Tibial artery (tissue), 4 donors: Measurements from ENCODE around the gene VSNL1.

Experiments
- DNase-seq, 2 donors: peaks; one replicate each; pipeline ENCODE4 v3.0.0-alpha.2; 2019
- H3K27ac ChIP-seq, 2 donors: fragments of 200-600 bp; sonication (generic) in 1 of 2; 1 replicate in 1 of 2; 2 replicates in 1 of 2; pipeline ENCODE4 v1.5.1; 2018 to 2019; ENCODE audit warnings: mild to moderate bottlenecking in 1 of 2
- H3K27me3 ChIP-seq, 2 donors: fragments of 200-600 bp; sonication (generic) in 1 of 2; one replicate each; pipeline versions ENCODE4 v1.5.1 to v1.6.0; 2016 to 2019
- H3K36me3 ChIP-seq, 3 donors: fragments of 200-600 bp; sonication (generic) in 2 of 3; one replicate each; pipeline ENCODE4 v1.5.1; 2016 to 2019; ENCODE audit warnings: mild to moderate bottlenecking in 2 of 3
- H3K4me1 ChIP-seq, 4 donors: fragments of 200-600 bp; sonication (generic) in 2 of 4; 1 replicate in 3 of 4; 2 replicates in 1 of 4; pipeline ENCODE4 v1.5.1; 2016 to 2019
- H3K4me3 ChIP-seq, 2 donors: fragments of 200-600 bp; sonication (generic) in 1 of 2; 1 replicate in 1 of 2; 2 replicates in 1 of 2; pipeline ENCODE4 v1.5.1; 2018 to 2019; ENCODE audit warnings: mild to moderate bottlenecking in 2 of 2
- H3K9me3 ChIP-seq, 3 donors: fragments of 200-600 bp; sonication (generic) in 1 of 3; one replicate each; pipeline ENCODE4 v1.5.1; 2016 to 2019
- CTCF ChIP-seq, 2 experiments: fragments of 200-600 bp in 1 of 2; fragments of 450-650 bp in 1 of 2; IDR thresholded peaks; one replicate each; pipeline ENCODE4 v1.5.1; 2017 to 2019; ENCODE audit warnings: antibody characterized with exemption in 2 of 2, mild to moderate bottlenecking in 1 of 2, moderate library complexity in 1 of 2
- intact Hi-C: fragments of 100-400 bp; cut with DNase I; formaldehyde crosslinking; loops from one replicate; pipeline ENCODE4 v1.15.0; 2023; ENCODE audit warnings: low total_unique reads

VSNL1 gene

DNA sequence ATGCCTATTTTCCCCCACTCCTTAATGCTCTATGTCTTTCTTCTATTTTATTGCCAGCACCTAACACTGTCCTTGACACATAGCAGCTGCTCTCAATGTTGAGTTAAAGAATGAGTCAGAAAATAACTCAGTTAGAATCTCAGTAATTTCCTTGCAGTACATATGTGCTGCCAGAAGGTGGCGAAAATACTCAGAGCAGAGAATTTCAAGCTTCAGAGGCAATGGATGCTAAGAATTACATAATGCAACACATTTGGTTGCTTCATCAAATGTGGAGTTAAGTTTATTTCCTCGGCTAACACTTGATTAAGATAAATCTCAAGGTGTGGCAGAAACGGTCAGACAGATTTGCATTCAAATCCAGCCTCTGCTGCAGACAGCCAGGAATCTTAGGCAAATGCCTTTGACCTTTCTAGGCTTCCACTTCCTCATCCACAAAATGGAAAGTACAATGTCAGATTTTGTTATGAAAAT lies 105.6 kb downstream of the VSNL1 start:
- peak; percentile 78 to 79 for TF ChIP-seq CTCF (IDR thresholded peaks at IDR 0.05)
- Histone ChIP-seq H3K27ac (no peak overlapping the region), H3K9me3 (no peaks in the 10 kb centered on the region), H3K36me3 (no peaks in the 10 kb centered on the region), H3K27me3 (no peaks in the 10 kb centered on the region), H3K4me3 (no peak overlapping the region), H3K4me1 (peaks cover 0 to 15% (median 5%) of the 10 kb centered on the region in 4 donors)
- DNase-seq: peak in 1 of 2 donors; percentile 60
- intact Hi-C loops: no loop called here

GRCh38 chr2:17646838-17647701 lies 106.6 kb downstream of the VSNL1 start:
- Histone ChIP-seq H3K27me3 (no peaks in the 10 kb centered on the region), H3K4me3 (no peak overlapping the region), H3K4me1 (peaks cover 0 to 15% (median 5%) of the 10 kb centered on the region in 4 donors), H3K27ac (no peak overlapping the region), H3K36me3 (no peaks in the 10 kb centered on the region), H3K9me3 (no peaks in the 10 kb centered on the region)
- no peak for DNase-seq
- intact Hi-C loops: no loop called here
- TF ChIP-seq CTCF (IDR thresholded peaks at IDR 0.05): no peak

DNA sequence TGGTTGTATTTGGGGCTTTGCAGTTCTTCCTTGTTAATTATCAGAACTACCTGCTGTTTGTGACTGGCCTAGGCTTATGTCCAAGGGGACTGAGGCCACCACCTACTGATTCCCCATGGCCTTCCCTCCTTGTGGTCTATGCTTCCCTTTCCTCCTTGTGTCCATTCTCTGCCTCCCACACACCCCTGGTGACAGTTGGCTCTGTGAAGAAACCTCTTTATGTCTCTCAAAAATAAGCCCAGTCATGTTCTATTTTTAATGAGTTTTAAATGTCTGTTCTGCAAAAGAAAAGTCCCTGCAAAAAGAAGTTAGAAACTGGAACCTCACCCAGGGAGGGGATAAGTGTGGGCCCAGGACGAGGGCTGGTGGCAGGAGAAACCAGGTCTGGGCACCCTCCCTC lies 108.1 kb downstream of the VSNL1 start:
- no peaks in the 10 kb centered on the region for H3K9me3 ChIP-seq
- H3K36me3 ChIP-seq: no peaks in the 10 kb centered on the region
- intact Hi-C loops: no loop called here
- no peak for DNase-seq
- H3K4me1 ChIP-seq: peaks cover 0 to 11% (median 2%) of the 10 kb centered on the region in 4 donors
- TF ChIP-seq CTCF (IDR thresholded peaks at IDR 0.05): no peak
- H3K4me3 ChIP-seq: no peak overlapping the region
- no peaks in the 10 kb centered on the region for H3K27me3 ChIP-seq
- no peak overlapping the region for H3K27ac ChIP-seq

- H3K4me3 ChIP-seq: no peak overlapping the region
- H3K27ac ChIP-seq: no peak overlapping the region
- intact Hi-C loops: no loop called here
Observed at GRCh38 chr2:17649026-17649425, 108.5 kb downstream of the VSNL1 start.

DNA sequence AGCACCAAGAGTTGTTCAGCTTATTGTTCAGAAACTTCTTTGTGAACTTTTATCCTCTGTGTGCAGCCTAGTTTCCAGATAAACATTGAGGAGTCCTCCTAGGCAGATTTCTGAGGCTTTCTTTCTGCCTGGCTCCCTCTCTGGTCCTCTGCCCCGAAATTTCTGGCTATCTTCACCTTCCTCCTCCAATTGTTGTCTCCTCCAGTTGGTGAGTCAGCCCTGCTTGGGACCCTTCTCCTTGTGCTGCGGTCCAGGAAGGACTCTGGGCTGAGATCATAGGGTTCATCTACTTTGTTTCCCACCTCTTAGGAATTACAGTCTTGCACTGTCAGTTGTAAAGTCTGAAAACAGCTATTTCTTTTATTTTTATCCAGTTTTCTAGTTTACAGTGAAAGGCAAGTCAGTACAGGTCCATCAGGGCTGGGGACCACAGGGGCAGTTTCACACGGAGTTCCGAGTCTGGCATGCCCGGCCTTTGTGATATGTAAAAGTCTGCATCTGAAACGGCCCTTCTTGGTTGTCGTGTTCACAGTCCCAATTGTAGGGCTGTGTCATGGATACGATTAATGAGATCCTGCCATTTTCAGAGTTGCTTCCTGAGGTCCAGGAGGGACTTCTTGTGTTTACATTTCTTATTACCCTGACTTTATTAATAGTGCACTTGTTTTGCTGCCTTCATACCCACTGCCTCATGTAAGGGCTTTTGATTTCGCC lies 112.3 kb downstream of the VSNL1 start:
- Histone ChIP-seq H3K9me3 (no peaks in the 10 kb centered on the region), H3K27ac (no peak overlapping the region), H3K27me3 (no peaks in the 10 kb centered on the region), H3K4me3 (no peak overlapping the region), H3K36me3 (no peaks in the 10 kb centered on the region), H3K4me1 (no peaks in the 10 kb centered on the region)
- no peak for DNase-seq
- TF ChIP-seq CTCF (IDR thresholded peaks at IDR 0.05): no peak
- intact Hi-C loops: no loop called here

More at GRCh38 chr2:17649026-17649425, 108.5 kb downstream of the VSNL1 start:
- DNase-seq: no peak
- TF ChIP-seq CTCF (IDR thresholded peaks at IDR 0.05): no peak
- Histone ChIP-seq H3K27me3 (no peaks in the 10 kb centered on the region), H3K36me3 (no peaks in the 10 kb centered on the region), H3K4me1 (peaks cover 0 to 8% (median 2%) of the 10 kb centered on the region in 4 donors), H3K9me3 (no peaks in the 10 kb centered on the region)
